ENCODE data around the gene GALNS.

GALNS gene

GRCh38 chr16:88822281-88823040 lies 34.3 kb downstream of the GALNS start:
- no peaks in the 10 kb centered on the region for H3K9me3 ChIP-seq
- no peak for DNase-seq (ENCODE audit: low spot score in 2 of 2)
- H3K4me3 ChIP-seq, result no peak overlapping the region
- H3K4me1 ChIP-seq, result no peaks in the 10 kb centered on the region
- H3K36me3 ChIP-seq (replicated peaks), result no peaks in the 10 kb centered on the region
- in situ Hi-C loops (cut with MboI; ENCODE audit: low sequenced_read_pairs), result loop anchor here (25.0 kb wide), 1 partner anchor 740 kb away; the partner anchor contains the start of gene RPL13
- no peaks in the 10 kb centered on the region for H3K27me3 ChIP-seq (ENCODE audit: low read depth)

GRCh38 chr16:88821168-88821850 lies 35.4 kb downstream of the GALNS start:
- peak in 1 of 2 experiments; percentile 30 for DNase-seq (ENCODE audit: low spot score in 2 of 2)
- Histone ChIP-seq H3K4me3 (no peak overlapping the region), H3K27me3 (ENCODE audit: low read depth) (no peaks in the 10 kb centered on the region), H3K36me3 (replicated peaks) (no peaks in the 10 kb centered on the region), H3K9me3 (no peaks in the 10 kb centered on the region), H3K4me1 (no peaks in the 10 kb centered on the region)
- in situ Hi-C loops (cut with MboI; ENCODE audit: low sequenced_read_pairs), result loop anchor here (25.0 kb wide), 1 partner anchor 741 kb away; the partner anchor contains the start of gene RPL13

GRCh38 chr16:88820385-88821025 lies 36.2 kb downstream of the GALNS start:
- H3K4me3 ChIP-seq, result no peak overlapping the region
- H3K36me3 ChIP-seq (replicated peaks), result no peaks in the 10 kb centered on the region
- H3K27me3 ChIP-seq (ENCODE audit: low read depth), result no peaks in the 10 kb centered on the region
- H3K9me3 ChIP-seq, result no peaks in the 10 kb centered on the region
- in situ Hi-C loops (cut with MboI; ENCODE audit: low sequenced_read_pairs), result loop anchor here (25.0 kb wide), 1 partner anchor 742 kb away; the partner anchor contains the start of gene RPL13
- H3K4me1 ChIP-seq, result no peaks in the 10 kb centered on the region
- no peak for DNase-seq (ENCODE audit: low spot score in 2 of 2)

- Histone ChIP-seq H3K27me3 (ENCODE audit: low read depth) (no peaks in the 10 kb centered on the region), H3K4me1 (no peaks in the 10 kb centered on the region), H3K36me3 (replicated peaks) (no peaks in the 10 kb centered on the region), H3K4me3 (no peak overlapping the region), H3K9me3 (no peaks in the 10 kb centered on the region)
- in situ Hi-C loops (cut with MboI; ENCODE audit: low sequenced_read_pairs), result loop anchor here (10.0 to 25.0 kb wide), 3 partner anchors 346 to 743 kb away; partner anchors contain the start of genes RPL13 and ZNF778
- DNase-seq (ENCODE audit: low spot score in 2 of 2), result no peak
Observed at GRCh38 chr16:88819126-88819525, 37.6 kb downstream of the GALNS start.

GRCh38 chr16:88818575-88818874 lies 38.2 kb downstream of the GALNS start:
- Histone ChIP-seq H3K27me3 (ENCODE audit: low read depth) (no peaks in the 10 kb centered on the region), H3K36me3 (replicated peaks) (no peaks in the 10 kb centered on the region), H3K9me3 (no peaks in the 10 kb centered on the region), H3K4me1 (no peaks in the 10 kb centered on the region), H3K4me3 (no peak overlapping the region)
- no peak for DNase-seq (ENCODE audit: low spot score in 2 of 2)
- in situ Hi-C loops (cut with MboI; ENCODE audit: low sequenced_read_pairs), result loop anchor here (10.0 to 25.0 kb wide), 3 partner anchors 346 to 744 kb away; partner anchors contain the start of genes RPL13 and ZNF778

GRCh38 chr16:88817785-88818574 lies 38.8 kb downstream of the GALNS start:
- in situ Hi-C loops (cut with MboI; ENCODE audit: low sequenced_read_pairs), result loop anchor here (10.0 to 25.0 kb wide), 3 partner anchors 347 to 744 kb away; partner anchors contain the start of genes RPL13 and ZNF778
- no peaks in the 10 kb centered on the region for H3K36me3 ChIP-seq (replicated peaks)
- DNase-seq (ENCODE audit: low spot score in 2 of 2), result no peak
- H3K4me1 ChIP-seq, result no peaks in the 10 kb centered on the region; the same call in 1 of the 2 replicates
- H3K27me3 ChIP-seq (ENCODE audit: low read depth), result no peaks in the 10 kb centered on the region
- H3K9me3 ChIP-seq, result no peaks in the 10 kb centered on the region
- H3K4me3 ChIP-seq, result no peak overlapping the region

GRCh38 chr16:88816736-88817535 lies 39.8 kb downstream of the GALNS start:
- DNase-seq (ENCODE audit: low spot score in 2 of 2), result no peak
- in situ Hi-C loops (cut with MboI; ENCODE audit: low sequenced_read_pairs), result loop anchor here (10.0 to 25.0 kb wide), 3 partner anchors 348 to 745 kb away; partner anchors contain the start of genes RPL13 and ZNF778
- Histone ChIP-seq H3K4me3 (no peak overlapping the region), H3K27me3 (ENCODE audit: low read depth) (no peaks in the 10 kb centered on the region), H3K36me3 (replicated peaks) (no peaks in the 10 kb centered on the region), H3K9me3 (no peaks in the 10 kb centered on the region), H3K4me1 (peaks cover 4% of the 10 kb centered on the region)

GRCh38 chr16:88815901-88816589 lies 40.7 kb downstream of the GALNS start:
- H3K4me3 ChIP-seq, result no peak overlapping the region
- H3K36me3 ChIP-seq (replicated peaks), result no peaks in the 10 kb centered on the region; the same call in 1 of the 2 replicates
- DNase-seq (ENCODE audit: low spot score in 2 of 2), result peak; percentile 11 to 64
- no peaks in the 10 kb centered on the region for H3K27me3 ChIP-seq (ENCODE audit: low read depth)
- peaks cover 4% of the 10 kb centered on the region for H3K4me1 ChIP-seq
- in situ Hi-C loops (cut with MboI; ENCODE audit: low sequenced_read_pairs), result loop anchor here (10.0 to 25.0 kb wide), 3 partner anchors 349 to 746 kb away; partner anchors contain the start of genes RPL13 and ZNF778
- H3K9me3 ChIP-seq, result no peaks in the 10 kb centered on the region

GRCh38 chr16:88815227-88815626 lies 41.5 kb downstream of the GALNS start:
- Histone ChIP-seq H3K36me3 (replicated peaks) (peaks cover 8% of the 10 kb centered on the region), H3K9me3 (no peaks in the 10 kb centered on the region), H3K4me1 (peaks cover 9% of the 10 kb centered on the region), H3K27me3 (ENCODE audit: low read depth) (no peaks in the 10 kb centered on the region), H3K4me3 (no peak overlapping the region)
- DNase-seq (ENCODE audit: low spot score in 2 of 2), result no peak
- in situ Hi-C loops (cut with MboI; ENCODE audit: low sequenced_read_pairs), result loop anchor here (10.0 to 25.0 kb wide), 3 partner anchors 350 to 747 kb away; partner anchors contain the start of genes RPL13 and ZNF778

- Histone ChIP-seq H3K27me3 (ENCODE audit: low read depth) (no peaks in the 10 kb centered on the region), H3K9me3 (no peaks in the 10 kb centered on the region), H3K36me3 (replicated peaks) (peaks cover 19% of the 10 kb centered on the region), H3K4me3 (no peak overlapping the region), H3K4me1 (peaks cover 13% of the 10 kb centered on the region)
- in situ Hi-C loops (cut with MboI; ENCODE audit: low sequenced_read_pairs), result loop anchor here (10.0 to 25.0 kb wide), 3 partner anchors 351 to 748 kb away; partner anchors contain the start of genes RPL13 and ZNF778
- DNase-seq (ENCODE audit: low spot score in 2 of 2), result no peak
Observed at GRCh38 chr16:88814144-88814502, 42.6 kb downstream of the GALNS start.

- Histone ChIP-seq H3K4me3 (no peak overlapping the region), H3K4me1 (peaks cover 13% of the 10 kb centered on the region), H3K36me3 (replicated peaks) (peaks cover 25% of the 10 kb centered on the region), H3K9me3 (no peaks in the 10 kb centered on the region), H3K27me3 (ENCODE audit: low read depth) (no peaks in the 10 kb centered on the region)
- DNase-seq (ENCODE audit: low spot score in 2 of 2), result no peak
- in situ Hi-C loops (cut with MboI; ENCODE audit: low sequenced_read_pairs), result loop anchor here (10.0 to 25.0 kb wide), 3 partner anchors 351 to 749 kb away; partner anchors contain the start of genes RPL13 and ZNF778
Observed at GRCh38 chr16:88813269-88814143, 43.2 kb downstream of the GALNS start.

Measured in HAP-1 (cell line).